HL-60 (cell line): ENCODE data around the gene SORL1.

Source experiments
- CTCF ChIP-seq: IDR thresholded peaks from one replicate; pipeline ENCODE4 v1.5.1; 2011; ENCODE audit warnings: low read length, control low read depth, inconsistent platforms; ENCODE audit not compliant: insufficient read depth
- GABPA ChIP-seq: IDR thresholded peaks from 2 replicates; pipeline ENCODE4 v1.6.1; 2012; ENCODE audit warnings: low read depth
- POLR2AphosphoS5 ChIP-seq: IDR thresholded peaks from 2 replicates; pipeline ENCODE4 v1.6.1; 2012; ENCODE audit warnings: low read depth
- REST ChIP-seq: IDR thresholded peaks from 2 replicates; pipeline ENCODE4 v1.6.1; 2012; ENCODE audit warnings: low read depth; ENCODE audit not compliant: insufficient replicate concordance

- TF ChIP-seq CTCF, result no peak
- TF ChIP-seq POLR2AphosphoS5, result no peak
- no peak for TF ChIP-seq GABPA
- TF ChIP-seq REST, result no peak
Observed at GRCh38 chr11:121448431-121448941, 3.6 kb upstream of the SORL1 start.
